Mucosa of descending colon (tissue), 3 donors: Measurements from ENCODE around the gene EPHA5. TPM values are rescaled to one million over a fixed set of nuclear protein-coding genes. Genes with fewer than 3 reads are reported as not detected.
"Not testable (repeated sequence)": the region's sequence is repeated elsewhere in the genome, so short reads cannot be mapped to it uniquely, and the experiment has no call there.

Experiments
- ATAC-seq: fragments of 200-7000 bp; cut with Tn5 transposase; one replicate; pipeline ENCODE4 v1.9.1; 2020; ENCODE audit warnings: mild to moderate bottlenecking, moderate library complexity
- DNase-seq, 3 donors: peaks; one replicate each; pipeline ENCODE4 v3.0.0-alpha.2; 2020
- H3K36me3 ChIP-seq: fragments of 200-600 bp; one replicate; pipeline ENCODE4 v1.8.0; 2021; ENCODE audit warnings: low read depth, mild to moderate bottlenecking
- H3K4me1 ChIP-seq: fragments of 200-600 bp; one replicate; pipeline ENCODE4 v1.8.0; 2021; ENCODE audit warnings: low read depth, mild to moderate bottlenecking
- H3K4me3 ChIP-seq: fragments of 200-600 bp; one replicate; pipeline ENCODE4 v1.8.0; 2021; ENCODE audit warnings: mild to moderate bottlenecking
- H3K9me3 ChIP-seq: fragments of 200-600 bp; one replicate; pipeline ENCODE4 v1.8.0; 2021; ENCODE audit warnings: mild to moderate bottlenecking
- intact Hi-C, 2 donors: fragments of 100-400 bp; cut with DNase I in 1 of 2; cut with micrococcal nuclease in 1 of 2; formaldehyde crosslinking; loops; one replicate each; pipeline versions ENCODE4 v1.11.0 to v1.11.1; 2022; cut with DNase I, micrococcal nuclease
- total RNA-seq, 3 donors: library from RNA; stranded (reverse); fragmentation: NEBNext Ultra II Directional in 2 of 3; extraction: Animal tissue kit (Norgen Biotek cat#: 25700) in 2 of 3; gene quantifications; one replicate each; pipeline versions ENCODE4 v1.2.1 to v1.2.4, GENCODE V29; 2021 to 2023
- TF ChIP-seq, protein P1 (sequence below): fragments of 200-600 bp; IDR thresholded peaks from one replicate; pipeline ENCODE4 v1.8.0; 2022; ENCODE audit warnings: antibody characterized with exemption, mild to moderate bottlenecking
- donor health status: DM: no; HTN: no; CAD: no; lungs with moderate emphysema.
- donor health status: DM: no; HTN: no; CAD: no.
- donor health status: DM: no; HTN: yes; CAD: no.

The EPHA5 gene
- total RNA-seq, 3 donors from 2014 or later, result 0.06 to 0.60 (median 0.14) TPM

DNA sequence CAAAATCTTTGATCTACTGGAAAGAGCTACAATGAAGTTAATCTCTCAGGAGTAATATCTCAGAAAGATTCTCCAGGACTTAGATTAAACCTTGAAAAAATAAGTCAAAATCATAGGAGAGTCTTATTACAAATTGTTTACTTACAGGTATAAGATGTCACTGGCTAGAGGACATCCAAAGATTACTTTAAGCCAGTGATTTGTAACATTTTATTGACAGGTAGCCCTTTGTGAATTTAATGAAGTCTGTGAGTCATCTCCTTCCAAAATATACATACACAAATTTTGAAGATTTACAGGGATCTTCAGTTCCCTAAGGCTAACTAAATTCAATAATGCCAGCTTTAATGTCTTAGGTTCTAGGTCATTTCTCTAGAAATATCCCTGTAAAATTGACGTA, 359.7 kb downstream of the EPHA5 start:
- no peak overlapping the region for H3K4me3 ChIP-seq
- TF ChIP-seq, protein P1, sequence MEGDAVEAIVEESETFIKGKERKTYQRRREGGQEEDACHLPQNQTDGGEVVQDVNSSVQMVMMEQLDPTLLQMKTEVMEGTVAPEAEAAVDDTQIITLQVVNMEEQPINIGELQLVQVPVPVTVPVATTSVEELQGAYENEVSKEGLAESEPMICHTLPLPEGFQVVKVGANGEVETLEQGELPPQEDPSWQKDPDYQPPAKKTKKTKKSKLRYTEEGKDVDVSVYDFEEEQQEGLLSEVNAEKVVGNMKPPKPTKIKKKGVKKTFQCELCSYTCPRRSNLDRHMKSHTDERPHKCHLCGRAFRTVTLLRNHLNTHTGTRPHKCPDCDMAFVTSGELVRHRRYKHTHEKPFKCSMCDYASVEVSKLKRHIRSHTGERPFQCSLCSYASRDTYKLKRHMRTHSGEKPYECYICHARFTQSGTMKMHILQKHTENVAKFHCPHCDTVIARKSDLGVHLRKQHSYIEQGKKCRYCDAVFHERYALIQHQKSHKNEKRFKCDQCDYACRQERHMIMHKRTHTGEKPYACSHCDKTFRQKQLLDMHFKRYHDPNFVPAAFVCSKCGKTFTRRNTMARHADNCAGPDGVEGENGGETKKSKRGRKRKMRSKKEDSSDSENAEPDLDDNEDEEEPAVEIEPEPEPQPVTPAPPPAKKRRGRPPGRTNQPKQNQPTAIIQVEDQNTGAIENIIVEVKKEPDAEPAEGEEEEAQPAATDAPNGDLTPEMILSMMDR, result no peak
- intact Hi-C loops, result no loop called here
- H3K36me3 ChIP-seq, result no peaks in the 10 kb centered on the region
- H3K4me1 ChIP-seq, result no peaks in the 10 kb centered on the region
- ATAC-seq, result no peak
- DNase-seq, result no peak
- no peaks in the 10 kb centered on the region for H3K9me3 ChIP-seq

DNA sequence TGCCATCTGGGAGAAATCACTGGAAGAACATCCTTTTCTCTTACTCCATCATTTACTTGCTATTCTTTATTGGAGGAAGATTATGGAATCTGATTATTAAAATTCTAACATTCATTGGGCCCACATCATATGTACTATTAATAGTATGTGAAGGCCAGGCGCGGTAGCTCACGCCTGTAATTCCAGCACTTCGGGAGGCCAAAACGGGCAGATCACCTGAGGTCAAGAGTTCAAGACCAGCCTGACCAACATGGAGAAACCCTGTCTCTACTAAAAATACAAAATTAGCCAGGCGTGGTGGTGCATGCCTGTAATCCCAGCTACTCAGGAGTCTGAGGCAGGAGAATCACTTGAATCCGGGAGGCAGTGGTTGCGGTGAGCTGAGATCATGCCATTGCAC, 361.7 kb downstream of the EPHA5 start:
- H3K4me3 ChIP-seq, H3K4me1 ChIP-seq, DNase-seq, H3K9me3 ChIP-seq, intact Hi-C loops, H3K36me3 ChIP-seq, ATAC-seq: not testable (repeated sequence)

DNA sequence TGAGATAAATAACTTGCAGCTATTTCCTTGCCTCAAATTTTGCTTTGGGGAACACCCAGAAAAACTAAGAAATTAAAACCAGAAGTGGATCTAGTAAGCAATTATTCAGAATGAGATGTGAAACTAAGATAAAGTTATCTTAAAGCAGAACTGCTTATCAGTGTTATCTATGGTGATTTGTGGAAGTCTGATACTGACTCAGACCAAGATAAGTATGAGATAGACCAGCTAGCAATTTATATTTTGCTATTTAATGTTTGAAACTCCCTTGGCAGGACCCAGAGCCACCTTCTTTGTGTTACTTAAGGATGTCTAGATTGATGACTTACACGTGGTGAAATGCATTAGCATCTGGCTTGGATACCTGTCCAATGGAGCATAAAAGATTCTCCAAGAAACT, 368.1 kb downstream of the EPHA5 start:
- intact Hi-C loops, result no loop called here
- no peak for ATAC-seq
- TF ChIP-seq, protein P1, result no peak
- no peak for DNase-seq
- Histone ChIP-seq H3K4me1 (no peaks in the 10 kb centered on the region), H3K36me3 (no peaks in the 10 kb centered on the region), H3K9me3 (no peaks in the 10 kb centered on the region), H3K4me3 (no peak overlapping the region)

DNA sequence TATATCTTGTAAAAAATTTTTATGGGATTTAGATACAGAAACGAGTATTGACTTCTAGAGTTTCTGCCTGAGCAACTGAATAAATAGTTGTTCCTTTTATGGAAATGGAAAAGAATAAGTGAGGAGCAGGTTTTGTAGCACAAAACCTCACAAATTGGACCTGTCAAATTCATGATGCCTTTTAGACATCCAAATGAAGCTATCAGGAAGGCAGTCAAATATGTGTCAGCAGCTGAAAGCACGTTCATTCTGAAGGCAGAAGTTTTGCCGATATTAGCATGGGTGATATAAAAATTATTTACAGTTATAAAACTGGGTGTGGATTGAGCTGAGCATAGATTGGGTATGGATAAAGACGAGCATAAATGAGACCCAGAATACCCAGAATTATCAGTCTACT, 374.0 kb downstream of the EPHA5 start:
- intact Hi-C loops, result no loop called here
- Histone ChIP-seq H3K36me3 (no peaks in the 10 kb centered on the region), H3K4me1 (no peaks in the 10 kb centered on the region), H3K9me3 (no peaks in the 10 kb centered on the region), H3K4me3 (no peak overlapping the region)
- ATAC-seq, result no peak
- no peak for DNase-seq
- TF ChIP-seq, protein P1, result no peak

DNA sequence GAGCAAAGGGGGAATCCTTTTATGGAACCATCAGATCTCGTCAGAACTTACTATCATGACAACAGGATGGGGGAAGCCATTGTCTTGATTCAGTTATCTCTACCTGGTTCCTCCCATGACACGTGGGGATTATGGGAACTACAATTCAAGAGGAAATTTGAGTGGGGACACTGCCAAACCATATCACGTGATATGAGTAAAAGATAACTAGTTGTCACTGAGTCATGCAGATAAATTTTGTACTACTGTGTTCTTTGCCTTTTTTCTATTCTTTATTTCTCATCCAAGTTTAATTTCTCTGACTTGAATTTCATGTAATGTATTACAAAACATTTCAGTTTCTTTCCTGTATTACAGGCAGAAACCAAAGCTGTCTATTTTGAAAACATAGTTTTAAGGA, 383.2 kb downstream of the EPHA5 start:
- no peaks in the 10 kb centered on the region for H3K36me3 ChIP-seq
- no peak overlapping the region for H3K4me3 ChIP-seq
- no peaks in the 10 kb centered on the region for H3K9me3 ChIP-seq
- ATAC-seq (no peak), DNase-seq (no peak)
- no peaks in the 10 kb centered on the region for H3K4me1 ChIP-seq
- intact Hi-C loops, result no loop called here
- TF ChIP-seq, protein P1, result no peak
